ENCODE measurements around the gene KCTD15. TPM values are rescaled to one million over a fixed set of nuclear protein-coding genes. Genes with fewer than 3 reads are reported as not detected.
A peak's percentile ranks its signal among the peaks of the same experiment; 100 is the strongest.

KCTD15 gene
- polyA plus RNA-seq, 3 donors = 1.6 to 43.2 (median 2.1) TPM

DNA sequence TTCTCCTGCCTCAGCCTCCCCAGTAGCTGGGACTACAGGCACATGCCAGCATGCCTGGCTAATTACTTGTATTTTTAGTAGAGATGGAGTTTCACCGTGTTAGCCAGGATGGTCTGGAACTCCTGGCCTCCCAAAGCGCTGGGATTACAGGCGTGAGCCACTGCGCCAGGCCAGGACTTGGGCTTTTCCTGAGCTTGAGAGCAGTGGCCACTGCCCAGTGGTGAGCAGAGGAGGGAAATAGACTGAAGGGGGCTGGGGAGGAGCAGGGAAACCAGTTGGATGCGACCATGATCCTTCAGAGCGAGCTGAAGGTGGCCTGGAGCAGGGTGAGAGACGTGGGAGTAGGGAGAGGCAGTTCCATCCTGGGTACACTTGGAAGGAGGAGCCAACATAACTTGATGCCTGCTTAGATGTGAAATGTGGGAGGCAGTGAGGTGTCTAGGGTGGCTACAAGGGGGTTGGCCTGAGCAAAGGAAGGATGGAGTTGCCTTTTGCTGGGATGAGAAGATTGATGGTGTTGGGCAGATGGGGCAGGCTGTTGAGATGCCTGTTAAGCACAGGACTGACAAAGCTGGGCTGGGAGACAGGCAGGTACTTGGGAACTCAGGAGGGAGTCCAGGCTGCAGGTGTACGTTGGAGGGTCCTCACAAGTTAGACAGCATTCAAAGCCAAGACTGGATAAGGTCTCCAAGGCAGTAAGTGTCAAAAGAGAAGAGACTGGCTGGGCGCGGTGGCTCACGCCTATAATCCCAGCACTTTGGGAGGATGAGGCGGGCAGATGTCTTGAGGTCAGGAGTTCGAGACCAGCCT is 31.8 kb downstream of the KCTD15 start:
- DNase-seq = no peak
- Mint-ChIP-seq H3K4me3 (no peak overlapping the region), H3K36me3 (no peaks in the 10 kb centered on the region), H3K4me1 (no peaks in the 10 kb centered on the region), H3K27ac (peak overlapping the region in 2 of 7 donors; percentile 26 to 34), H3K9me3 (peaks cover 0 to 3% (median 0%) of the 10 kb centered on the region in 7 donors), H3K27me3 (ENCODE audit: low read depth in 3 of 3) (peaks cover 8 to 21% (median 17%) of the 10 kb centered on the region in 3 donors)
- Histone ChIP-seq H3K79me2 (ENCODE audit: insufficient read depth, low read length) (no peaks in the 10 kb centered on the region), H3K36me3 (replicated peaks in 1 of 2; ENCODE audit: control insufficient read depth in 1 of 2, insufficient read depth in 2 of 2, low read length in 2 of 2) (no peaks in the 10 kb centered on the region), H3K9me3 (replicated peaks in 1 of 2; ENCODE audit: control insufficient read depth in 1 of 2, insufficient read depth in 1 of 2, low read length in 2 of 2) (no peaks in the 10 kb centered on the region), H3K4me1 (ENCODE audit: control insufficient read depth in 1 of 2, insufficient read depth in 2 of 2, low read length in 2 of 2) (no peaks in the 10 kb centered on the region), H4K20me1 (ENCODE audit: insufficient read depth, low read length) (no peaks in the 10 kb centered on the region), H3K27ac (ENCODE audit: low read depth in 1 of 2, low read length in 2 of 2) (no peak overlapping the region), H3K4me2 (replicated peaks; ENCODE audit: extremely low read depth, low read length, poor library complexity, severe bottlenecking) (no peak overlapping the region), H2AFZ (ENCODE audit: insufficient read depth, low read depth, low read length, poor library complexity, severe bottlenecking) (no peak overlapping the region), H3K27me3 (ENCODE audit: control insufficient read depth in 2 of 2, insufficient read depth in 2 of 2, low read length in 2 of 2) (no peaks in the 10 kb centered on the region), H3K4me3 (replicated peaks in 1 of 3; ENCODE audit: low read depth in 2 of 3, low read length in 3 of 3) (no peak overlapping the region), H3K9ac (ENCODE audit: insufficient read depth, low read length, poor library complexity, severe bottlenecking) (no peak overlapping the region)
- TF ChIP-seq, protein P1, sequence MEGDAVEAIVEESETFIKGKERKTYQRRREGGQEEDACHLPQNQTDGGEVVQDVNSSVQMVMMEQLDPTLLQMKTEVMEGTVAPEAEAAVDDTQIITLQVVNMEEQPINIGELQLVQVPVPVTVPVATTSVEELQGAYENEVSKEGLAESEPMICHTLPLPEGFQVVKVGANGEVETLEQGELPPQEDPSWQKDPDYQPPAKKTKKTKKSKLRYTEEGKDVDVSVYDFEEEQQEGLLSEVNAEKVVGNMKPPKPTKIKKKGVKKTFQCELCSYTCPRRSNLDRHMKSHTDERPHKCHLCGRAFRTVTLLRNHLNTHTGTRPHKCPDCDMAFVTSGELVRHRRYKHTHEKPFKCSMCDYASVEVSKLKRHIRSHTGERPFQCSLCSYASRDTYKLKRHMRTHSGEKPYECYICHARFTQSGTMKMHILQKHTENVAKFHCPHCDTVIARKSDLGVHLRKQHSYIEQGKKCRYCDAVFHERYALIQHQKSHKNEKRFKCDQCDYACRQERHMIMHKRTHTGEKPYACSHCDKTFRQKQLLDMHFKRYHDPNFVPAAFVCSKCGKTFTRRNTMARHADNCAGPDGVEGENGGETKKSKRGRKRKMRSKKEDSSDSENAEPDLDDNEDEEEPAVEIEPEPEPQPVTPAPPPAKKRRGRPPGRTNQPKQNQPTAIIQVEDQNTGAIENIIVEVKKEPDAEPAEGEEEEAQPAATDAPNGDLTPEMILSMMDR (IDR thresholded peaks at IDR 0.05) = no peak
- WGBS (ENCODE audit: insufficient coverage) = 98% methylated on average over 12 of the region's 13 CpGs
- intact Hi-C loops (cut with micrococcal nuclease) = no loop called here

DNA sequence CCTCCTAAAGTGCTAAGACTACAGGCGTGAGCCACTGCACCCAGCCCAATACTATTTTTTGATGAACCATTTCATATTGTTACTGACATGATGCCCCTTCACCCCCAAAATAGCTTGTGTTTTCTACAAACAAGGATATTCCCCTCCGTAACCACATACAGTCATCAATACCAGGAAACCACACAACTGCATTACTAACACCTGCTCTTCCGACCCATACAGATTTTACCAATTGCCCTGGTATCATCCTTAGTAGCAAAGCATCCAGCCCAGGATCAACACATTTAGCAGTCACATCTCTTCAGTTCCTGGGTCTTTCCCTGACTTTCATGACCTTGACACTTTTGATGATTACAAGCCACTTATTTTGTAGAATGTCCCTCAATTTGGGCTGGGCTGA is 33.6 kb downstream of the KCTD15 start:
- intact Hi-C loops (cut with micrococcal nuclease) = no loop called here
- H3K9ac ChIP-seq (ENCODE audit: insufficient read depth, low read length, poor library complexity, severe bottlenecking) = no peak overlapping the region
- H4K20me1 ChIP-seq (ENCODE audit: insufficient read depth, low read length) = no peaks in the 10 kb centered on the region
- TF ChIP-seq, protein P1 (IDR thresholded peaks at IDR 0.05) = no peak
- Mint-ChIP-seq H3K4me1 (no peaks in the 10 kb centered on the region), H3K9me3 (peaks cover 0 to 3% (median 0%) of the 10 kb centered on the region in 7 donors), H3K36me3 (no peaks in the 10 kb centered on the region), H3K4me3 (no peak overlapping the region), H3K27ac (no peak overlapping the region), H3K27me3 (ENCODE audit: low read depth in 3 of 3) (peaks cover 8 to 28% (median 20%) of the 10 kb centered on the region in 3 donors)
- H3K9me3 ChIP-seq (replicated peaks in 1 of 2; ENCODE audit: control insufficient read depth in 1 of 2, insufficient read depth in 1 of 2, low read length in 2 of 2) = no peaks in the 10 kb centered on the region
- no peak overlapping the region for H3K4me2 ChIP-seq (replicated peaks; ENCODE audit: extremely low read depth, low read length, poor library complexity, severe bottlenecking)
- H3K27ac ChIP-seq (ENCODE audit: low read depth in 1 of 2, low read length in 2 of 2) = no peak overlapping the region
- H3K4me1 ChIP-seq (ENCODE audit: control insufficient read depth in 1 of 2, insufficient read depth in 2 of 2, low read length in 2 of 2) = no peaks in the 10 kb centered on the region
- H3K79me2 ChIP-seq (ENCODE audit: insufficient read depth, low read length) = no peaks in the 10 kb centered on the region
- no peak overlapping the region for H3K4me3 ChIP-seq (replicated peaks in 1 of 3; ENCODE audit: low read depth in 2 of 3, low read length in 3 of 3)
- no peak for DNase-seq
- H3K27me3 ChIP-seq (ENCODE audit: control insufficient read depth in 2 of 2, insufficient read depth in 2 of 2, low read length in 2 of 2) = peaks cover 0 to 2% of the 10 kb centered on the region in 2 donors
- no peaks in the 10 kb centered on the region for H3K36me3 ChIP-seq (replicated peaks in 1 of 2; ENCODE audit: control insufficient read depth in 1 of 2, insufficient read depth in 2 of 2, low read length in 2 of 2)
- 83% methylated on average over 3 of the region's 3 CpGs for WGBS (ENCODE audit: insufficient coverage)
- H2AFZ ChIP-seq (ENCODE audit: insufficient read depth, low read depth, low read length, poor library complexity, severe bottlenecking) = no peak overlapping the region
